GM12878 (cell line): Measurements from ENCODE around the gene TUBB4B. TPM values are rescaled to one million over a fixed set of nuclear protein-coding genes. Genes with fewer than 3 reads are reported as not detected.
A peak's percentile ranks its signal among the peaks of the same experiment; 100 is the strongest.

Experiments used
- BHLHE40 ChIP-seq, 2 experiments: fragments of 450-650 bp in 1 of 2; IDR thresholded peaks; 2 replicates each; pipeline ENCODE4 v1.6.1; 2011 to 2017; ENCODE audit warnings: low read depth in 2 of 2, borderline replicate concordance in 1 of 2, improper control_type of control experiment in 1 of 2, low read length in 1 of 2, mild to moderate bottlenecking in 1 of 2
- CEBPB ChIP-seq, 2 experiments: fragments of 150-350 bp in 1 of 2; IDR thresholded peaks; 2 replicates each; pipeline ENCODE4 v1.6.1; 2012 to 2014; ENCODE audit warnings: low read depth in 2 of 2, low read length in 2 of 2, borderline replicate concordance in 1 of 2, inconsistent platforms in 1 of 2
- CREM ChIP-seq: IDR thresholded peaks from 2 replicates; pipeline ENCODE4 v1.6.1; 2014; ENCODE audit warnings: antibody characterized with exemption, low read depth
- MEF2A ChIP-seq: IDR thresholded peaks from 2 replicates; pipeline ENCODE4 v1.6.1; 2011; ENCODE audit warnings: low read depth, mild to moderate bottlenecking, low read length, moderate library complexity; ENCODE audit not compliant: insufficient read depth
- NFXL1 ChIP-seq: fragments of 450-650 bp; IDR thresholded peaks from 2 replicates; pipeline ENCODE4 v1.6.1; 2017; ENCODE audit warnings: antibody characterized with exemption, mild to moderate bottlenecking, borderline replicate concordance
- PAX5 ChIP-seq: IDR thresholded peaks from 2 replicates; pipeline ENCODE4 v1.6.1; 2011; ENCODE audit warnings: low read depth, low read length, borderline replicate concordance
- POLR2AphosphoS5 ChIP-seq: IDR thresholded peaks from 2 replicates; pipeline ENCODE4 v1.6.1; 2011; ENCODE audit warnings: mild to moderate bottlenecking, low read length, inconsistent platforms
- POU2F2 ChIP-seq: IDR thresholded peaks from 3 replicates; pipeline ENCODE4 v1.6.1; 2011; ENCODE audit warnings: low read depth, mild to moderate bottlenecking, low read length, borderline replicate concordance
- RBBP5 ChIP-seq: fragments of 200-600 bp; sonication (generic); conservative IDR thresholded peaks from 2 replicates; pipeline ENCODE4 v1.6.1; 2016
- SMAD1 ChIP-seq: fragments of 450-650 bp; IDR thresholded peaks from 2 replicates; pipeline ENCODE4 v1.6.1; 2018; ENCODE audit warnings: mild to moderate bottlenecking, low read depth; ENCODE audit not compliant: partially characterized antibody
- STAT1 ChIP-seq: fragments of 450-650 bp; conservative IDR thresholded peaks from 2 replicates; pipeline ENCODE4 v1.6.1; 2014; ENCODE audit warnings: antibody characterized with exemption, mild to moderate bottlenecking
- YY1 ChIP-seq: IDR thresholded peaks from 2 replicates; pipeline ENCODE4 v1.6.1; 2011; ENCODE audit warnings: low read depth, mild to moderate bottlenecking, low read length
- ZBED1 ChIP-seq: IDR thresholded peaks from 2 replicates; pipeline ENCODE4 v1.6.1; 2016; ENCODE audit warnings: borderline replicate concordance
- polyA plus RNA-seq, 11 experiments: library from polyadenylated mRNA; depleted of rRNA in 4 of 11; unstranded in 6 of 11; stranded (reverse) in 5 of 11; fragments of >200 nt; fragmentation: Nextera tagmentation in 4 of 11; fragmentation: Illumina TruSeq in 1 of 11; extraction: Ambion mirVana in 4 of 11; extraction: Trizol in 1 of 11; gene quantifications; 1 replicate in 1 of 11; 2 replicates in 10 of 11; pipeline versions ENCODE4 v1.2.1 to v1.2.3, GENCODE V29; 2011 to 2016; ENCODE audit warnings: inconsistent platforms in 2 of 11, missing spikeins in 2 of 11, low read depth in 1 of 11
- total RNA-seq, 4 experiments: library from RNA; depleted of rRNA in 3 of 4; stranded (reverse); fragments of >200 nt in 3 of 4; fragmentation: Illumina TruSeq in 1 of 4; extraction: Trizol in 1 of 4; gene quantifications; 2 replicates each; pipeline versions ENCODE4 v1.2.1 to v1.2.3, GENCODE V29; 2013 to 2021
- TF ChIP-seq, protein P1 (sequence below): fragments of 450-650 bp; IDR thresholded peaks from 2 replicates; pipeline ENCODE4 v1.6.1; 2016; ENCODE audit warnings: mild to moderate bottlenecking, moderate library complexity, borderline replicate concordance
- TF ChIP-seq, protein P2 (sequence below): fragments of 450-650 bp; IDR thresholded peaks from 2 replicates; pipeline ENCODE4 v1.6.1; 2017; ENCODE audit warnings: antibody characterized with exemption, mild to moderate bottlenecking, moderate library complexity
- TF ChIP-seq, protein P3 (sequence below): IDR thresholded peaks from 2 replicates; pipeline ENCODE4 v1.6.1; 2012; ENCODE audit warnings: low read depth, low read length, improper control_type of control experiment
- TF ChIP-seq, protein P4 (sequence below): fragments of 150-350 bp; IDR thresholded peaks from 2 replicates; pipeline ENCODE4 v1.6.1; 2014; ENCODE audit warnings: mild to moderate bottlenecking, low read depth, low read length
- TF ChIP-seq, protein P5 (sequence below): fragments of 450-650 bp; IDR thresholded peaks from 2 replicates; pipeline ENCODE4 v1.6.1; 2014; ENCODE audit warnings: mild to moderate bottlenecking

TUBB4B gene
- total and polyA plus RNA-seq, 10 of the 15 experiments (the other 5 are each of a cell fraction or from before 2014, with no cell fraction given) = 23.0 to 532 (median 254) TPM

DNA sequence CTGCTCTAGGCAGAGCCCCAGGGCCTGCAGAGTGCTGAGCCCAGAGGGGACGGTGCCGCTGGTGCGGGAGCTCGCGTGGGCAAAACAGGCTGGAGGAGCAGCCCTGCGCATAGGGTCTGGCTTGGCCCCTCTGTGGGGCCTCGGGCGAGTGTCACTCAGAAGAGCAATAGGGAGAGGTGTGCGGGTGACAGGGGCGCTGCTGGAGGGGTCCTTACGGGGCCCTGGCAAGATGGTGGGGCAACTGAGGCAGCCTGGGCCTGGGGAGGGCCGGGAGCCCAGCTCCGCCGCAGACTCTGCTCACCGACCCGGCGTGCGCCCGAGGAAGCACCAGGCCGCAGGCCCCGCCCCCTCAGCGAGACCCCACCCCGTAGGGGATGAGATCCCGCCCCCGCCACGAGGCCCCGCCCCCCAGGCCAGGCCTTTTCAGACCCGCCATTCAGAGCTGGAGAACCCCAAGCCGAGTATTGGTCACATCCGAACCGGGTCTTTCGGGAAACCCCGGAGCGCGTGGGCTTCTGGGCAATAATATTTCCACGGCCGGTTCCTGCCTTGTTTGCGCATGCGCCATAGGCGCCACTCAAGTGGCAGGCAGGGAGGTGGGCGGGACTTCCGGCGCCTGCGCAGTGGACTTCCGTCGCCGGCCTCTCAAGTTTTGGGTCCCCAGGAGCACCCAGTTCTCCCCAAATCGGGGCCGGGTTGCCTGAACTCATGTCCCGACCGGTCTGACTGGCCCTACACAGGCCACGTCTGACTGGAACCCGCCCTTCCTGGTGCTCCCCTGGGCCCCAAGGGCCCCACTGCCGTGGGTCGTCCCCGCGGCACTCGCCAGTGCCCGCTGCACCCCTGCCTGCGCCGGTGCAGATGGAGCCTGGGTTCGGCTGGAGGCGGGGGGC is 17.8 kb upstream of the TUBB4B start (continued):
- TF ChIP-seq, protein P1, sequence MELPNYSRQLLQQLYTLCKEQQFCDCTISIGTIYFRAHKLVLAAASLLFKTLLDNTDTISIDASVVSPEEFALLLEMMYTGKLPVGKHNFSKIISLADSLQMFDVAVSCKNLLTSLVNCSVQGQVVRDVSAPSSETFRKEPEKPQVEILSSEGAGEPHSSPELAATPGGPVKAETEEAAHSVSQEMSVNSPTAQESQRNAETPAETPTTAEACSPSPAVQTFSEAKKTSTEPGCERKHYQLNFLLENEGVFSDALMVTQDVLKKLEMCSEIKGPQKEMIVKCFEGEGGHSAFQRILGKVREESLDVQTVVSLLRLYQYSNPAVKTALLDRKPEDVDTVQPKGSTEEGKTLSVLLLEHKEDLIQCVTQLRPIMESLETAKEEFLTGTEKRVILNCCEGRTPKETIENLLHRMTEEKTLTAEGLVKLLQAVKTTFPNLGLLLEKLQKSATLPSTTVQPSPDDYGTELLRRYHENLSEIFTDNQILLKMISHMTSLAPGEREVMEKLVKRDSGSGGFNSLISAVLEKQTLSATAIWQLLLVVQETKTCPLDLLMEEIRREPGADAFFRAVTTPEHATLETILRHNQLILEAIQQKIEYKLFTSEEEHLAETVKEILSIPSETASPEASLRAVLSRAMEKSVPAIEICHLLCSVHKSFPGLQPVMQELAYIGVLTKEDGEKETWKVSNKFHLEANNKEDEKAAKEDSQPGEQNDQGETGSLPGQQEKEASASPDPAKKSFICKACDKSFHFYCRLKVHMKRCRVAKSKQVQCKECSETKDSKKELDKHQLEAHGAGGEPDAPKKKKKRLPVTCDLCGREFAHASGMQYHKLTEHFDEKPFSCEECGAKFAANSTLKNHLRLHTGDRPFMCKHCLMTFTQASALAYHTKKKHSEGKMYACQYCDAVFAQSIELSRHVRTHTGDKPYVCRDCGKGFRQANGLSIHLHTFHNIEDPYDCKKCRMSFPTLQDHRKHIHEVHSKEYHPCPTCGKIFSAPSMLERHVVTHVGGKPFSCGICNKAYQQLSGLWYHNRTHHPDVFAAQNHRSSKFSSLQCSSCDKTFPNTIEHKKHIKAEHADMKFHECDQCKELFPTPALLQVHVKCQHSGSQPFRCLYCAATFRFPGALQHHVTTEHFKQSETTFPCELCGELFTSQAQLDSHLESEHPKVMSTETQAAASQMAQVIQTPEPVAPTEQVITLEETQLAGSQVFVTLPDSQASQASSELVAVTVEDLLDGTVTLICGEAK = peak; percentile 95
- no peak for TF ChIP-seq ZBED1
- TF ChIP-seq POU2F2 = peak; percentile 48; the same call in 1 of the 3 replicates
- no peak for TF ChIP-seq SMAD1
- no peak for TF ChIP-seq CEBPB (IDR thresholded peaks at IDR 0.05; ENCODE audit: borderline replicate concordance in 1 of 2, low read depth in 2 of 2, low read length in 2 of 2)
- peak; percentile 74; the same call in 1 of the 2 replicates for TF ChIP-seq STAT1
- TF ChIP-seq POLR2AphosphoS5 = peak; percentile 80
- TF ChIP-seq, protein P2, sequence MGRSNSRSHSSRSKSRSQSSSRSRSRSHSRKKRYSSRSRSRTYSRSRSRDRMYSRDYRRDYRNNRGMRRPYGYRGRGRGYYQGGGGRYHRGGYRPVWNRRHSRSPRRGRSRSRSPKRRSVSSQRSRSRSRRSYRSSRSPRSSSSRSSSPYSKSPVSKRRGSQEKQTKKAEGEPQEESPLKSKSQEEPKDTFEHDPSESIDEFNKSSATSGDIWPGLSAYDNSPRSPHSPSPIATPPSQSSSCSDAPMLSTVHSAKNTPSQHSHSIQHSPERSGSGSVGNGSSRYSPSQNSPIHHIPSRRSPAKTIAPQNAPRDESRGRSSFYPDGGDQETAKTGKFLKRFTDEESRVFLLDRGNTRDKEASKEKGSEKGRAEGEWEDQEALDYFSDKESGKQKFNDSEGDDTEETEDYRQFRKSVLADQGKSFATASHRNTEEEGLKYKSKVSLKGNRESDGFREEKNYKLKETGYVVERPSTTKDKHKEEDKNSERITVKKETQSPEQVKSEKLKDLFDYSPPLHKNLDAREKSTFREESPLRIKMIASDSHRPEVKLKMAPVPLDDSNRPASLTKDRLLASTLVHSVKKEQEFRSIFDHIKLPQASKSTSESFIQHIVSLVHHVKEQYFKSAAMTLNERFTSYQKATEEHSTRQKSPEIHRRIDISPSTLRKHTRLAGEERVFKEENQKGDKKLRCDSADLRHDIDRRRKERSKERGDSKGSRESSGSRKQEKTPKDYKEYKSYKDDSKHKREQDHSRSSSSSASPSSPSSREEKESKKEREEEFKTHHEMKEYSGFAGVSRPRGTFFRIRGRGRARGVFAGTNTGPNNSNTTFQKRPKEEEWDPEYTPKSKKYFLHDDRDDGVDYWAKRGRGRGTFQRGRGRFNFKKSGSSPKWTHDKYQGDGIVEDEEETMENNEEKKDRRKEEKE = no peak
- peak; percentile 91 for TF ChIP-seq YY1
- TF ChIP-seq BHLHE40 (IDR thresholded peaks at IDR 0.05; ENCODE audit: borderline replicate concordance in 1 of 2, low read depth in 2 of 2, low read length in 1 of 2) = peak in 1 of 2 experiments; percentile 20; a peak in 1 of 4 replicates
- TF ChIP-seq, protein P3, sequence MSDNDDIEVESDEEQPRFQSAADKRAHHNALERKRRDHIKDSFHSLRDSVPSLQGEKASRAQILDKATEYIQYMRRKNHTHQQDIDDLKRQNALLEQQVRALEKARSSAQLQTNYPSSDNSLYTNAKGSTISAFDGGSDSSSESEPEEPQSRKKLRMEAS = no peak
- TF ChIP-seq NFXL1 = no peak
- no peak for TF ChIP-seq CREM
- TF ChIP-seq PAX5 = no peak
- TF ChIP-seq MEF2A = no peak
- TF ChIP-seq RBBP5 = no peak
- TF ChIP-seq, protein P4, sequence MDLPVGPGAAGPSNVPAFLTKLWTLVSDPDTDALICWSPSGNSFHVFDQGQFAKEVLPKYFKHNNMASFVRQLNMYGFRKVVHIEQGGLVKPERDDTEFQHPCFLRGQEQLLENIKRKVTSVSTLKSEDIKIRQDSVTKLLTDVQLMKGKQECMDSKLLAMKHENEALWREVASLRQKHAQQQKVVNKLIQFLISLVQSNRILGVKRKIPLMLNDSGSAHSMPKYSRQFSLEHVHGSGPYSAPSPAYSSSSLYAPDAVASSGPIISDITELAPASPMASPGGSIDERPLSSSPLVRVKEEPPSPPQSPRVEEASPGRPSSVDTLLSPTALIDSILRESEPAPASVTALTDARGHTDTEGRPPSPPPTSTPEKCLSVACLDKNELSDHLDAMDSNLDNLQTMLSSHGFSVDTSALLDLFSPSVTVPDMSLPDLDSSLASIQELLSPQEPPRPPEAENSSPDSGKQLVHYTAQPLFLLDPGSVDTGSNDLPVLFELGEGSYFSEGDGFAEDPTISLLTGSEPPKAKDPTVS = no peak
- TF ChIP-seq, protein P5, sequence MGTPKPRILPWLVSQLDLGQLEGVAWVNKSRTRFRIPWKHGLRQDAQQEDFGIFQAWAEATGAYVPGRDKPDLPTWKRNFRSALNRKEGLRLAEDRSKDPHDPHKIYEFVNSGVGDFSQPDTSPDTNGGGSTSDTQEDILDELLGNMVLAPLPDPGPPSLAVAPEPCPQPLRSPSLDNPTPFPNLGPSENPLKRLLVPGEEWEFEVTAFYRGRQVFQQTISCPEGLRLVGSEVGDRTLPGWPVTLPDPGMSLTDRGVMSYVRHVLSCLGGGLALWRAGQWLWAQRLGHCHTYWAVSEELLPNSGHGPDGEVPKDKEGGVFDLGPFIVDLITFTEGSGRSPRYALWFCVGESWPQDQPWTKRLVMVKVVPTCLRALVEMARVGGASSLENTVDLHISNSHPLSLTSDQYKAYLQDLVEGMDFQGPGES = no peak
